ENCODE results near the gene WDR47. TPM values are rescaled to one million over a fixed set of nuclear protein-coding genes. Genes with fewer than 3 reads are reported as not detected.

WDR47 gene
- 211 TPM for total RNA-seq

DNA sequence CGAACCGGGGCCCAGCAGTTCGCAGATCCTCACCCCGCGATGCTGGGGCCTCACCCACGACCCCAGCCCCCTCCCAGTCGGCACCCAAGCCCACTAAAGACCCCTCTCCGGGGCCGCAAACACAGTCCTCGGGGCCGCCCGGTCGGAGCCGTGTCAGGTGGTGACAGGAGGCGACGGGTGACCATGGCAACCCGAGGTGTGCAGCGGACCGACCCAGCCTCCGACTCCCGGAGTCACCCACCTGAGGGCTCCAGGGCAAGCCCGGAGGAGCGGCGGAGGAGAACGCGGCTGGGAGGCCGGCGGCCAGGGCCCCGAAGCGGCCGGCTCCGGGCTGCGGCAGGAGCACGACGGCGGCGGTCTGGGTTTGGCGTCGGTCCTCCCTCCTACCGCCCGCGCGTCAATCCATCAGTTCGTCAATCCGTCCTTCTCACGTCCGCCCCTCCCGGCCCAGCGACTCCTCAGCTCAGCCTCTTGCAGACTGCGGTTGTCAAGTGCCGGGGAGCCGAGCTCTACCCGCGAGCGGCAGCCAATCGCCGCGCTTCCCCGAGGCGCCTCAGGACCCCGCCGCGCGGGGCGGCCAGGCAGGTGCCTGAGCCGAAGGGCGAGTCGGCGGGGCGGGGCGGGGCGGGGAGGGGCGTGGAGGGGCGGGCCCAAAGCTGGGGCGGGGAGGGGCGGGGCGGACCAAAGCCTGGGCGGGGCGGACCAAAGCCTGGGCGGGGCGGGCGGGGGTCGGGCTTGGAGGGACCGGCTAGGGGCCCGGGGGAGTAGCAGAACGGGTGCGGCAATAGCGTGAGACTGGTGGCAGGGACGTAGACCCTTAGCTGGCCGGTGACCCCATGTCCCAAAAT, at the start of gene WDR47:
WDR47 (minus strand) TSS at position 482 of the 848 bp plus-strand sequence. CDS start 18,590 bp downstream, outside the sequence.

DNA sequence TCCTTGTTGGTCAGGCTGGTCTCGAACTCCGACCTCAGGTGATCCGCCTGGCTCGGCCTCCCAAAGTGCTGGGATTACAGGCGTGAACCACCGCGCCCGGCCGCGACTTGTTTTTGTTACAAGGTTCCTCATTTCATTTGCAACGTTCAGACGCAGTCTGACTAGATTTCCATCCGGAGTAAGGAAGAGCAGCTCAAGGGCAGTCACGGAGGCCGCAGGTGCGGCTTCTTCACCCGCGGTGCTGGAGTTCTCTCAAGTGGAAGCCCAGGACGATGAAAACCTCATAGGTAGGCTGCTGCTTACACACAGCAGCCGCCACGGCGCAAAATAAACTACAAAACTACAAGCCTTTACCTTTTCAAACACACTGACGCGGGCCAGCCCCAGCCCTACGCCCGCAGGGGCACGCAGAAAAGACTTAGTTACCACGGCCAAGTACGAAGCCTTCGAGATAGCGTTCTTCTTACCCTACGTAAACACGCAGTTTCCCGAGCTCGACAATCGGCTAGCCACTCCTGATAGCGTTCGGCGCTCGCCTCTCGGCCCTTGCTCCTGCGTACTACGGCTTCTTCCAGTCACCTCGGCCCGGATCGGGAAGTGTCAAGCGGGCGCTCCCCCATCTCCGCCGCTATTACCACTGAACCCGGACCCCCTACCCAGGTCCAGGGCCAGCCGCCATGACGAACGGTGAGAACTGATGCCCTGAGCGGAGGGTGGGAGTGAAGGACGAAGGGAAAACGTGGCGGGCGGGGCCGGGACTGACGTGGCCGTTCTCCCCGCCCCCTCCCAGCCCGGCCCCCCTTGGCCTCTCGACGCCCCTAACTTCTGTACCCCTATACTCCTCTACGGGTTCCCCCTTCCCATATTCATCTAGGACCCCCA, 48.5 kb upstream of the WDR47 start, which contains the start of gene TMEM167B:
TMEM167B (plus strand) TSS at position 569 of the 882 bp plus-strand sequence; CDS start at position 678, 109 bp downstream.

DNA sequence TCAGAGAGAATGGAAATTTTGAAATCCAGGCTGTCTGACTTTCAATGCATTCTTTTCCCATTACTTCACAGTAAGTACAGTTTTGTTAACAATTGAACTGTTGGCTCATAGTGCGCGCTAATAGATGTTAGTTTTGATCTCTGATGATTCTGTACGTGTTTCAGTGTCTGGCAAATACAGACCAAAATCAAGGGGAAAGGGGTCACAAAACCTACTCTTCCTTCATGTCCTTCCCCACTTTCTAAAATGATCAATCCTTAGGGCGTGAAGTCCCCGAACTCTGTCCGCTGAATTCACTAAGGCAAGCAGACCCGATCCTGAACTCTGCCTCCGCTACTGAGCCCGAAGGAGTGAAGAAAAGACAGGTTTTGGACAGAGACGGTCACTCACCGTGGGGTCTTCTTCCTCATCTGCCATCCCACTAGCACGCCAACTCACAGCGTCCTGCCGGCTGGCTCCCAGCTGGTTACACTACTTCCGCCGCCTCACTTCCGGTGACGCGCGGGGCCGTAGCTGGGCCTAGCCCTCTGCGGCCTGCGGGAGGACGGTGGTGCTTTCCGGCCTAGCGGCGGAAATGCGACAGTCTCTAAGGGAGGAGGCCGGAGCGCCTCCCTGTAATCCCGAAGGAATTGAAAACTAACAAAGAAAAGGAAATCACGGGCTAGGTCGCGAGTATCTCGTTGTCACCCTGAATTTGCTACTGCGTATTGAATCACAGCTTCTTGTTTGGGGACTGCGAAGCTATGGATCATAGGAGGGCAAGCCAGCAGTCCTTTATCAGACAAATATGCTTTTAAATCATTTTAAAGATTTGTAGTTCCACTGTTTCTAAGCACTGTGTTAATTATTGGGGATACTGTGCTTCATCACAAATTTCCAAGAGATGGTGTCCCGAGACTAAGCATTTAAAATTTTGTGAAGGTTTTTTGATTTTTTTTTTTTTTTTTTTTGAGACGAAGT, 33.9 kb upstream of the WDR47 start, which contains the start of gene TAF13:
TAF13 (minus strand) TSS at position 473 of the 960 bp plus-strand sequence; CDS start at position 417, 56 bp downstream.

DNA sequence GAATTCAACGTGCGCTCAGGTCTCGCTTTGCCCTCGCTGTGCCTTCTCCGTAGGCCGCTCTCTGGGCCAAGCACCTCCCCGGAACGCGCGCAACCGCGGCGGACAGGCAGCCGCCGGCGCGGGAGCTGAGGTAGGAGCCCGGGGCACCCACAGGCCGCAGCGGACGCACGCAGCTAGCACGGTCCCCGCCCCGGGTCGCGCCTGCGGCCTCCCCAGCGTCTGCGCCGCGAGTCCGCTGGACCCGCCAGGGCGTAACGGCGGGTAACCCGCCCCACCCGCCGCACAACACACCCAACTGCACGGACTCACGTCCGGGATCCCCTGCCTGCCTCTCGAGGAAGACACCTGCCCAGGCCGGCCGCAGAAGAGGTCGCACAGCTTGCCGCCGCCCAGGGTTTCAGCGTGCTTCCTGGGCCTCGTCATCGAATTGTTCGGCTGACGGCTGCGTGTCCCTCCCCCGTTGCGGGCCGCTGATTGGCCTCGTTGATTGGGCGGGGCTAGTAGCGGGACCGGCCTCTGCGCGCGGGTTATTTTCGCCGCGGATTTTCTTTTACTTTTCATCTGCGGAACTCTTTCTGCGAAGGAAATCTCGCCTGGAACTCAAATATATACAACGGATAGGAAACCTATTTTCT, 78.7 kb downstream of the WDR47 start, which contains the start of gene CLCC1:
CLCC1 (minus strand) TSS at position 433 of the 635 bp plus-strand sequence. CDS start 13,047 bp downstream, outside the sequence.

Small RNAs within 50 kb of the gene (small RNA-seq; reads per million reads assigned to genes)
- not detected for gene BX679664.1 (ENCODE audit: low replicate concordance)
- gene BX679664.2 (ENCODE audit: low replicate concordance): not detected

Other genes starting within 250 kb of the WDR47 start
- gene AKNAD1, start 185.0 kb downstream of the WDR47 start, total RNA-seq: 5.6 TPM
- 39.1 TPM for gene GPSM2, start 165.1 kb downstream of the WDR47 start, total RNA-seq
- gene CLCC1, start 78.6 kb downstream of the WDR47 start, total RNA-seq: 39.1 TPM
- gene TAF13, start 33.9 kb upstream of the WDR47 start, total RNA-seq: 35.4 TPM
- gene TMEM167B, start 48.7 kb upstream of the WDR47 start, total RNA-seq: 31.3 TPM
- 44.8 TPM for gene ELAPOR1, start 72.0 kb upstream of the WDR47 start, total RNA-seq
- gene SARS1, start 171.8 kb upstream of the WDR47 start, total RNA-seq: 164 TPM
- 82.6 TPM for gene CELSR2, start 207.4 kb upstream of the WDR47 start, total RNA-seq
- gene PSRC1, start 241.0 kb upstream of the WDR47 start, total RNA-seq: 14.1 TPM

All from parietal lobe (tissue), 2 donors.